Omental fat pad (tissue), 4 donors: ENCODE measurements around the gene ZNF525. TPM values are rescaled to one million over a fixed set of nuclear protein-coding genes. Genes with fewer than 3 reads are reported as not detected.

Experiments
- ATAC-seq: fragments of 150-250 bp; one replicate; pipeline ENCODE4 v1.9.1; 2016; ENCODE audit warnings: mild to moderate bottlenecking, moderate library complexity; ENCODE audit not compliant: low FRiP score
- DNase-seq: peaks from one replicate; pipeline ENCODE4 v3.0.0-alpha.2; 2019; ENCODE audit warnings: low spot score
- CTCF ChIP-seq, 3 donors: fragments of 450-650 bp; IDR thresholded peaks; one replicate each; pipeline ENCODE4 v1.5.1; 2016 to 2017; ENCODE audit warnings: antibody characterized with exemption in 3 of 3, mild to moderate bottlenecking in 3 of 3, moderate library complexity in 2 of 3
- small RNA-seq: library from RNA; depleted of rRNA; stranded (forward); fragments of <200 nt; gene quantifications from one replicate; pipeline ENCODE3, GENCODE V24; 2016
- total RNA-seq, 4 donors: library from RNA; depleted of rRNA; stranded (reverse); fragments of >200 nt; gene quantifications; one replicate each; pipeline ENCODE4 v1.1.0, GENCODE V29; 2016

ZNF525 gene
- total RNA-seq, 4 donors from 2014 or later: 3.7 to 13.3 (median 7.6) TPM

- ATAC-seq: peak; percentile 100
- DNase-seq: peak; percentile 92
- TF ChIP-seq CTCF (IDR thresholded peaks at IDR 0.05): no peak
These were observed 66.0 kb downstream of the ZNF525 start, which contains the start of gene ZNF761 for GRCh38 chr19:53431399-53432087. ZNF761 (plus strand) TSS chr19:53431984; CDS start chr19:53447269, 15,285 bp downstream.

DNA sequence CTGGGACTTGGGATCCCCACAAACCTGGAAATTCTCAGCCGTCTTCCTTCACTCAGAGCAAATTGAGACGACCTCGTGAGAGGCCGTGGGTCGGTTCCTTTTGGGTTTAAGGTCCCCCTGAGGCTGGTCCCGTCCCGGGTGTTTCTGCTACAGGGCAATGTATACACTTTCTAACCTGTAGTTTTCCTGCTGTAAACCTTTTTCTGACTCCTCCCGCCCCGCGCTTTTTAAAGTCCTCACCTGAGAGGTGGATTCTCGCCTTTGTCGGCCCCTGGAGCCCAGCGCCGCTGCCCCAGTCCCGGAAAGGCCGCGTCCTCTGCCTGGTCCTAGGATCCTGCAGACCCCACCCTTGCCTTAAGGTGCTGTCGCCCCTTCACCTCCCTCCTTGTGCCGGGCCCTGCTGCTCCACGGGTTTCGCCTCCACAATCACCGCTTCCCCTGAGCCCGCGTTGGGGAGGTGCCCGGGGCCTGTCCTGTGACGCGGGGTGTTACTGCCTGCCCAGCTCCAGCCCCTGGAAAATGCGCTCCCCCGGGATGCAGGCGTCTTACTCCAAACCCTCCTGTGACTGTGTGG is 66.7 kb downstream of the ZNF525 start:
- TF ChIP-seq CTCF (IDR thresholded peaks at IDR 0.05): no peak
- DNase-seq (no peak), ATAC-seq (peak; percentile 23)

Small RNAs within 50 kb of the gene (small RNA-seq; reads per million reads assigned to genes)
- not detected for gene RPL39P36

Other genes starting within 250 kb of the ZNF525 start
- gene ZNF415, start 232.8 kb upstream of the ZNF525 start, total RNA-seq: 10 to 100 TPM in 2 of 4 donors, 1 to 10 TPM in 2; 4.2 to 12.6 (median 10.3) TPM
- 10 to 100 TPM in 2 of 4 donors, 1 to 10 TPM in 2; 9.1 to 31.2 (median 10.0) TPM for gene ZNF347, start 206.7 kb upstream of the ZNF525 start, total RNA-seq
- gene ZNF665, start 172.3 kb upstream of the ZNF525 start, total RNA-seq: 1 to 10 TPM; 1.4 to 3.2 (median 2.5) TPM
- 10 to 100 TPM; 10.8 to 27.0 (median 11.9) TPM for gene ZNF677, start 110.8 kb upstream of the ZNF525 start, total RNA-seq
- not detected for gene VN1R2, start 107.4 kb upstream of the ZNF525 start, total RNA-seq
- gene VN1R4, start 98.0 kb upstream of the ZNF525 start, total RNA-seq: not detected
- 1 to 10 TPM; 4.8 to 8.4 (median 5.6) TPM for gene ZNF845, start 32.0 kb upstream of the ZNF525 start, total RNA-seq
- 10 to 100 TPM in 2 of 4 donors, 1 to 10 TPM in 2; 8.5 to 19.4 (median 9.6) TPM for gene ZNF765, start 29.4 kb downstream of the ZNF525 start, total RNA-seq
- gene ZNF761, start 66.3 kb downstream of the ZNF525 start, total RNA-seq: 10 to 100 TPM; 10.4 to 16.8 (median 14.2) TPM
- 10 to 100 TPM in 1 of 4 donors, 1 to 10 TPM in 3; 2.5 to 11.0 (median 2.9) TPM for gene ZNF813, start 102.0 kb downstream of the ZNF525 start, total RNA-seq
- 100 to 1,000 TPM in 1 of 4 donors, 10 to 100 TPM in 3; 29.9 to 415 (median 55.0) TPM for gene ZNF331, start 172.4 kb downstream of the ZNF525 start, total RNA-seq